ENCODE measurements around the gene MAP3K7CL.

Gene MAP3K7CL

DNA sequence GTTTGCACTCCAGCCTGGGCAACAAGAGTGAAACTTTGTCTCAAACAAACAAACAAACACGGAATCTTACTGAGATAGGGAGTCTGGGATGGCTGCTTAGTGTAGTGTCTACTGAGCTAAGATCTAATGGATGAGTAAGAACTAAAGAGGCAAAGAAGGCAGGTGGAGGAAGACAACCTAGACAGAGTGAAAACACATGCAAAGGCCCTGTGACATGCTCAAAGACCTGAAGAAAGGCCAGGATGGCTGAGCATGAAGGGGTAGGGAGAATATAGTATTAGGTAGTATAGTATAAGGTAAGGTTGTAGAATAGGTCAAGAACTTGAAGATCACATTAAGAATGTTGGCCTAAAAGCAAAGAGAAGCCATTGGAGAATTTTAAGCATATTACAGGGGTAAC lies 49.1 kb downstream of the MAP3K7CL start:
- Histone ChIP-seq H3K27ac (replicated peaks) (no peak overlapping the region), H3K27me3 (ENCODE audit: insufficient read depth, poor library complexity, severe bottlenecking) (no peaks in the 10 kb centered on the region), H3K4me3 (replicated peaks; ENCODE audit: insufficient read depth, low read length) (no peak overlapping the region)
- TF ChIP-seq POLR2AphosphoS5 (IDR thresholded peaks at IDR 0.05; ENCODE audit: low read depth) (no peak), SPI1 (IDR thresholded peaks at IDR 0.05; ENCODE audit: borderline replicate concordance, low read depth) (no peak), GABPA (IDR thresholded peaks at IDR 0.05; ENCODE audit: low read depth) (no peak)
- TF ChIP-seq, protein P1, sequence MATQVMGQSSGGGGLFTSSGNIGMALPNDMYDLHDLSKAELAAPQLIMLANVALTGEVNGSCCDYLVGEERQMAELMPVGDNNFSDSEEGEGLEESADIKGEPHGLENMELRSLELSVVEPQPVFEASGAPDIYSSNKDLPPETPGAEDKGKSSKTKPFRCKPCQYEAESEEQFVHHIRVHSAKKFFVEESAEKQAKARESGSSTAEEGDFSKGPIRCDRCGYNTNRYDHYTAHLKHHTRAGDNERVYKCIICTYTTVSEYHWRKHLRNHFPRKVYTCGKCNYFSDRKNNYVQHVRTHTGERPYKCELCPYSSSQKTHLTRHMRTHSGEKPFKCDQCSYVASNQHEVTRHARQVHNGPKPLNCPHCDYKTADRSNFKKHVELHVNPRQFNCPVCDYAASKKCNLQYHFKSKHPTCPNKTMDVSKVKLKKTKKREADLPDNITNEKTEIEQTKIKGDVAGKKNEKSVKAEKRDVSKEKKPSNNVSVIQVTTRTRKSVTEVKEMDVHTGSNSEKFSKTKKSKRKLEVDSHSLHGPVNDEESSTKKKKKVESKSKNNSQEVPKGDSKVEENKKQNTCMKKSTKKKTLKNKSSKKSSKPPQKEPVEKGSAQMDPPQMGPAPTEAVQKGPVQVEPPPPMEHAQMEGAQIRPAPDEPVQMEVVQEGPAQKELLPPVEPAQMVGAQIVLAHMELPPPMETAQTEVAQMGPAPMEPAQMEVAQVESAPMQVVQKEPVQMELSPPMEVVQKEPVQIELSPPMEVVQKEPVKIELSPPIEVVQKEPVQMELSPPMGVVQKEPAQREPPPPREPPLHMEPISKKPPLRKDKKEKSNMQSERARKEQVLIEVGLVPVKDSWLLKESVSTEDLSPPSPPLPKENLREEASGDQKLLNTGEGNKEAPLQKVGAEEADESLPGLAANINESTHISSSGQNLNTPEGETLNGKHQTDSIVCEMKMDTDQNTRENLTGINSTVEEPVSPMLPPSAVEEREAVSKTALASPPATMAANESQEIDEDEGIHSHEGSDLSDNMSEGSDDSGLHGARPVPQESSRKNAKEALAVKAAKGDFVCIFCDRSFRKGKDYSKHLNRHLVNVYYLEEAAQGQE (IDR thresholded peaks at IDR 0.05; ENCODE audit: insufficient replicate concordance, low read depth): no peak
- TF ChIP-seq, protein P2, sequence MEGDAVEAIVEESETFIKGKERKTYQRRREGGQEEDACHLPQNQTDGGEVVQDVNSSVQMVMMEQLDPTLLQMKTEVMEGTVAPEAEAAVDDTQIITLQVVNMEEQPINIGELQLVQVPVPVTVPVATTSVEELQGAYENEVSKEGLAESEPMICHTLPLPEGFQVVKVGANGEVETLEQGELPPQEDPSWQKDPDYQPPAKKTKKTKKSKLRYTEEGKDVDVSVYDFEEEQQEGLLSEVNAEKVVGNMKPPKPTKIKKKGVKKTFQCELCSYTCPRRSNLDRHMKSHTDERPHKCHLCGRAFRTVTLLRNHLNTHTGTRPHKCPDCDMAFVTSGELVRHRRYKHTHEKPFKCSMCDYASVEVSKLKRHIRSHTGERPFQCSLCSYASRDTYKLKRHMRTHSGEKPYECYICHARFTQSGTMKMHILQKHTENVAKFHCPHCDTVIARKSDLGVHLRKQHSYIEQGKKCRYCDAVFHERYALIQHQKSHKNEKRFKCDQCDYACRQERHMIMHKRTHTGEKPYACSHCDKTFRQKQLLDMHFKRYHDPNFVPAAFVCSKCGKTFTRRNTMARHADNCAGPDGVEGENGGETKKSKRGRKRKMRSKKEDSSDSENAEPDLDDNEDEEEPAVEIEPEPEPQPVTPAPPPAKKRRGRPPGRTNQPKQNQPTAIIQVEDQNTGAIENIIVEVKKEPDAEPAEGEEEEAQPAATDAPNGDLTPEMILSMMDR (IDR thresholded peaks at IDR 0.05; ENCODE audit: insufficient read depth, low read length): no peak
- DNase-seq (ENCODE audit: low read depth in 1 of 2, low spot score in 1 of 2): no peak

DNA sequence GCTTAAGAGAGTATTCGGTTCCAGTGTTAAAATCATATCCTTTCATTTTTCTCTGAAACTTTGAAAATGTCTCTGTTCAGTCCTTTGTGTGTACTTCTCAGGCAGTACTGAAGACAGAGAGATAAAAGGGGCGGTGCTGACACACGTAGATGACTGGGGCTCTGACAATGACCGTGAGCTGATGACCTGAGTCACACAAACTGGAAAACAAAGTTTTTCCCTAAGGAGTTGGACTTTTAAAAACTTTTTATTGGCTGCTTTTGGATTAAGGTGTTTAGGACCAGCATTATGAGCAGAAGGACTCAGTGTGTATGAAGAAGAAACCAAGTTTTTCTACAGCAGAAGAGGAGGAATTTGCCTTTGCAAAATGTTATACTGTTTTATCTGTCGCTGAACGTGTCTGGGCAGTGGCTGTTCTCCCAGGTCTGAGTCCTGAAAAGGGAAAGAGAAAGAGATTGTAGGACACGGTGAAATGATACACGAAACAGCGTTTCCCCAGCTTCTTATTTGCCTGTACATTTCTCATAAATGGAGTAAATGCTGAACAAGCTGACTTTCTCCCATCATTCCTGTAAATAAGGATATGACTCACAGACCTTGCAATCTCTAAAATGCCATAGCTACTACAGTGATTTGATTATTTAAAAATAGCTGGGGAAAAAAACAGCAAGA lies 51.5 kb downstream of the MAP3K7CL start:
- H3K27ac ChIP-seq (replicated peaks): no peak overlapping the region
- no peak for DNase-seq (ENCODE audit: low read depth in 1 of 2, low spot score in 1 of 2)
- TF ChIP-seq, protein P2 (IDR thresholded peaks at IDR 0.05; ENCODE audit: insufficient read depth, low read length): no peak
- no peak for TF ChIP-seq POLR2AphosphoS5 (IDR thresholded peaks at IDR 0.05; ENCODE audit: low read depth)
- TF ChIP-seq SPI1 (IDR thresholded peaks at IDR 0.05; ENCODE audit: borderline replicate concordance, low read depth): no peak
- TF ChIP-seq, protein P1 (IDR thresholded peaks at IDR 0.05; ENCODE audit: insufficient replicate concordance, low read depth): no peak
- no peak for TF ChIP-seq GABPA (IDR thresholded peaks at IDR 0.05; ENCODE audit: low read depth)
- H3K4me3 ChIP-seq (replicated peaks; ENCODE audit: insufficient read depth, low read length): no peak overlapping the region
- H3K27me3 ChIP-seq (ENCODE audit: insufficient read depth, poor library complexity, severe bottlenecking): no peaks in the 10 kb centered on the region

DNA sequence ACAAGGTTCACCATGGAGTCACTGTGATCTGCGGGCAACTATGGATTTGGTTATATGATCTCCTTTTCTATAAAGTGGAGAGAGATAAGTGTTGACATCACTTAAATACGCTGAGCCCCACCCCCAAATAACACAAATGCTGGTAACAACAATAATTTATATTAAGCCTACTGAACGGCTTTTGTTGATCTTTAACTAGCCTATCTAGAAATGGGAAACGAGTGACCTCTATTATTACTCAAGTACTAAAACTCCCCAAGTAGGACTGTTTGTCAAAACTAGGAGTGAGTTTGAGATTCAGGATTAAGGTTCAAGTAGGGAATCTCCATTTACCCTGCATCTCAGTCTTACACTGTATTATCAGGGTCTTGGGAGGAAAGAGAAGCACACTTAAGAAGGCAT lies 52.2 kb downstream of the MAP3K7CL start:
- H3K4me3 ChIP-seq (replicated peaks; ENCODE audit: insufficient read depth, low read length): no peak overlapping the region
- TF ChIP-seq SPI1 (IDR thresholded peaks at IDR 0.05; ENCODE audit: borderline replicate concordance, low read depth) (no peak), GABPA (IDR thresholded peaks at IDR 0.05; ENCODE audit: low read depth) (no peak), POLR2AphosphoS5 (IDR thresholded peaks at IDR 0.05; ENCODE audit: low read depth) (no peak)
- TF ChIP-seq, protein P2 (IDR thresholded peaks at IDR 0.05; ENCODE audit: insufficient read depth, low read length): no peak
- TF ChIP-seq, protein P1 (IDR thresholded peaks at IDR 0.05; ENCODE audit: insufficient replicate concordance, low read depth): no peak
- no peak for DNase-seq (ENCODE audit: low read depth in 1 of 2, low spot score in 1 of 2)
- H3K27me3 ChIP-seq (ENCODE audit: insufficient read depth, poor library complexity, severe bottlenecking): no peaks in the 10 kb centered on the region
- no peak overlapping the region for H3K27ac ChIP-seq (replicated peaks)
